SH-SY5Y (cell line): ENCODE measurements around the gene UCP2.

ENCODE experiments used
- GATA2 ChIP-seq: IDR thresholded peaks from 2 replicates; pipeline ENCODE4 v1.6.1; 2011; ENCODE audit warnings: mild to moderate bottlenecking, low read depth, low read length
- GATA3 ChIP-seq: IDR thresholded peaks from 2 replicates; pipeline ENCODE4 v1.6.1; 2011; ENCODE audit warnings: low read depth, mild to moderate bottlenecking, low read length, moderate library complexity

- TF ChIP-seq GATA3 (no peak), GATA2 (no peak)
Observed at GRCh38 chr11:73982990-73983740, 522 bp upstream of the UCP2 start.
